ENCODE data around the gene ADARB1.

Gene ADARB1

GRCh38 chr21:45078877-45079281 lies 4.5 kb downstream of the ADARB1 start:
- peak; percentile 74 to 86 for DNase-seq

- no peak for DNase-seq
Observed at GRCh38 chr21:45079351-45079750, 5.0 kb downstream of the ADARB1 start.

- no peak for DNase-seq
Observed at GRCh38 chr21:45080232-45080631, 5.9 kb downstream of the ADARB1 start.

- DNase-seq: peak in 1 of 2 donors; percentile 47
Observed at GRCh38 chr21:45080639-45081414, 6.4 kb downstream of the ADARB1 start.

- DNase-seq: no peak
Observed at GRCh38 chr21:45081636-45082035, 7.3 kb downstream of the ADARB1 start.

GRCh38 chr21:45082736-45083135 lies 8.4 kb downstream of the ADARB1 start:
- no peak for DNase-seq

- DNase-seq: no peak
Observed at GRCh38 chr21:45084121-45084520, 9.7 kb downstream of the ADARB1 start.

GRCh38 chr21:45084881-45085536 lies 10.6 kb downstream of the ADARB1 start:
- no peak for DNase-seq

- no peak for DNase-seq
Observed at GRCh38 chr21:45085700-45086099, 11.3 kb downstream of the ADARB1 start.

- DNase-seq: no peak
Observed at GRCh38 chr21:45086337-45086958, 12.1 kb downstream of the ADARB1 start.

GRCh38 chr21:45087022-45087823 lies 12.8 kb downstream of the ADARB1 start:
- peak in 1 of 2 donors; percentile 40 for DNase-seq

- no peak for DNase-seq
Observed at GRCh38 chr21:45088116-45088515, 13.7 kb downstream of the ADARB1 start.

- DNase-seq: no peak
Observed at GRCh38 chr21:45088729-45089128, 14.3 kb downstream of the ADARB1 start.

- DNase-seq: no peak
Observed at GRCh38 chr21:45089964-45090363, 15.6 kb downstream of the ADARB1 start.

GRCh38 chr21:45090966-45091365 lies 16.6 kb downstream of the ADARB1 start:
- no peak for DNase-seq

GRCh38 chr21:45091550-45092322 lies 17.4 kb downstream of the ADARB1 start:
- DNase-seq: no peak

GRCh38 chr21:45093035-45093532 lies 18.7 kb downstream of the ADARB1 start:
- DNase-seq: no peak

- no peak for DNase-seq
Observed at GRCh38 chr21:45094412-45094811, 20.0 kb downstream of the ADARB1 start.

GRCh38 chr21:45095505-45095904 lies 21.1 kb downstream of the ADARB1 start:
- DNase-seq: no peak

- no peak for DNase-seq
Observed at GRCh38 chr21:45096217-45096616, 21.8 kb downstream of the ADARB1 start.

- no peak for DNase-seq
Observed at GRCh38 chr21:45097827-45098387, 23.5 kb downstream of the ADARB1 start.

- DNase-seq: no peak
Observed at GRCh38 chr21:45098867-45099266, 24.5 kb downstream of the ADARB1 start.
